OCI-LY3 (cell line): ENCODE measurements around the gene ZFX.

Experiments used
- H2AFZ ChIP-seq: fragments of 200-600, 300-600 bp; shearing (Covaris generic); 2 replicates; pipeline ENCODE4 v1.6.0; 2014; ENCODE audit warnings: antibody characterized with exemption, low read depth, low read length
- H3K27ac ChIP-seq: fragments of 200-600, 300-600 bp; sonication (generic); 2 replicates; pipeline ENCODE4 v1.5.1; 2014; ENCODE audit warnings: mild to moderate bottlenecking, low read length, moderate library complexity, mixed read lengths
- H3K27me3 ChIP-seq: fragments of 200-600, 300-600 bp; sonication (generic); 2 replicates; pipeline ENCODE4 v1.6.1; 2014; ENCODE audit warnings: low read depth, low read length, mixed read lengths
- H3K36me3 ChIP-seq: fragments of 200-600, 300-600 bp; sonication (generic); replicated peaks from 2 replicates; pipeline ENCODE3; 2014; ENCODE audit warnings: low read depth, low read length, mixed read lengths
- H3K4me1 ChIP-seq: fragments of 300-600, 200-600 bp; sonication (generic); 2 replicates; pipeline ENCODE4 v1.6.1; 2014; ENCODE audit warnings: low read length, mixed read lengths
- H3K4me2 ChIP-seq: fragments of 200-600, 300-600 bp; sonication (generic); 2 replicates; pipeline ENCODE4 v1.6.1; 2014; ENCODE audit warnings: low read length, mixed read lengths
- H3K4me3 ChIP-seq: fragments of 300-600, 200-600 bp; sonication (generic); 2 replicates; pipeline ENCODE4 v1.5.1; 2014; ENCODE audit warnings: antibody characterized with exemption, mild to moderate bottlenecking, low read length, moderate library complexity
- H3K79me2 ChIP-seq: fragments of 300-600, 200-600 bp; shearing (Covaris generic); 2 replicates; pipeline ENCODE4 v1.6.1; 2014; ENCODE audit warnings: mild to moderate bottlenecking, low read length, mixed read lengths
- H3K9ac ChIP-seq: fragments of 300-600, 200-600 bp; shearing (Covaris generic); 2 replicates; pipeline ENCODE4 v1.6.0; 2014; ENCODE audit warnings: mild to moderate bottlenecking, low read length, moderate library complexity
- H3K9me3 ChIP-seq: fragments of 200-600, 300-600 bp; shearing (Covaris generic); 2 replicates; pipeline ENCODE4 v1.6.1; 2014; ENCODE audit warnings: low read length, mixed read lengths; ENCODE audit not compliant: insufficient read depth
- H4K20me1 ChIP-seq: fragments of 200-600, 300-600 bp; sonication (generic); 2 replicates; pipeline ENCODE4 v1.6.1; 2016; ENCODE audit warnings: low read length, mixed read lengths; ENCODE audit not compliant: insufficient read depth
- CTCF ChIP-seq: fragments of 200-600, 300-600 bp; sonication (generic); IDR thresholded peaks from 2 replicates; pipeline ENCODE4 v1.5.1; 2014; ENCODE audit warnings: antibody characterized with exemption, low read length, low read depth
- EZH2phosphoT487 ChIP-seq: fragments of 200-600 bp; shearing (Covaris generic); IDR thresholded peaks from 2 replicates; pipeline ENCODE4 v1.6.1; 2018; ENCODE audit warnings: antibody characterized with exemption, mixed run types, low read depth

Gene ZFX

DNA sequence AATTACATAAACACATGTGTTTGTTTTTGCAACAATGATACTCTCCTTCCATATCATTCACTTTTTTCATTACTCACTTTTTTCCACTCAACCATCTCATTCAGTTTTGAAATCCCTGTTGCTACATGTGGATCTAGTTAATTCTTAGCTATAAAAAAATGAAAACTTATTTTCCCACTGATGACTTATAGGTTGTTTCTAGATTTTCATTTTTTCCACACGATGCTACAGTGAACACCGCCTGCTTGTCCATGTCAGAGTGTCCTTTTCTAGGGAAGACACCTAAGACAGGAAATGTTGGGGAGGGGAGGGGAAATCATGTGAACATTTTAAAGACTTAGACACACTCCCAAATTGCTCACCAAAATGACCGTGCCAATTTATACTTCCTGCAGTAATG lies 94.2 kb downstream of the ZFX start:
- Histone ChIP-seq H3K9me3 (no peaks in the 10 kb centered on the region), H2AFZ (no peak overlapping the region), H3K79me2 (no peaks in the 10 kb centered on the region), H3K27me3 (no peaks in the 10 kb centered on the region), H3K9ac (no peak overlapping the region), H4K20me1 (no peaks in the 10 kb centered on the region), H3K4me3 (no peak overlapping the region), H3K4me2 (peak overlapping the region; percentile 82; the same call in 1 of the 2 replicates), H3K27ac (no peak overlapping the region), H3K4me1 (peaks cover 16% of the 10 kb centered on the region), H3K36me3 (no peaks in the 10 kb centered on the region)
- TF ChIP-seq EZH2phosphoT487: no peak
- no peak for TF ChIP-seq CTCF

DNA sequence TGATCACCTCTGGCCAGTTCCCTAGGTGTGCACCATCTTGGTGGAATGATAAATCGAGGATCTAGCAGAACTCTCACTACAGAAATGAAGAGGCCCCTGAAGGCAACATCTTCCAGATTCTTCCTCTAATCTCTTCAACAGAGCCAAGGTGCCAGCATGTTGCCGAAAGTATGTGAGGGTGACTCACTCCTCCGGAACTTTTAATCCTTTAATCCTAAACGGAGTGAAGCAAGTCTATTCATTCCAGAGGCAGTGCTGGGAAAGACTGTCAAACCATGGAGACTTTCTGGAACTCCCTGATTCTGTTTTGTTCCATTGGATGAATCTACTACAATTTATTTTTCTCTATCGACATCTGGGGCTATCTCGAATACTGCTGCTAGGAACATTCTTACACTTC lies 95.7 kb downstream of the ZFX start:
- H3K79me2 ChIP-seq: no peaks in the 10 kb centered on the region
- H3K36me3 ChIP-seq: no peaks in the 10 kb centered on the region
- no peak overlapping the region for H3K4me3 ChIP-seq
- no peaks in the 10 kb centered on the region for H4K20me1 ChIP-seq
- TF ChIP-seq EZH2phosphoT487 (no peak), CTCF (no peak)
- H3K27ac ChIP-seq: no peak overlapping the region
- no peaks in the 10 kb centered on the region for H3K9me3 ChIP-seq
- no peak overlapping the region for H2AFZ ChIP-seq
- H3K4me1 ChIP-seq: peaks cover 16% of the 10 kb centered on the region
- H3K27me3 ChIP-seq: no peaks in the 10 kb centered on the region
- no peak overlapping the region for H3K9ac ChIP-seq
- no peak overlapping the region for H3K4me2 ChIP-seq

DNA sequence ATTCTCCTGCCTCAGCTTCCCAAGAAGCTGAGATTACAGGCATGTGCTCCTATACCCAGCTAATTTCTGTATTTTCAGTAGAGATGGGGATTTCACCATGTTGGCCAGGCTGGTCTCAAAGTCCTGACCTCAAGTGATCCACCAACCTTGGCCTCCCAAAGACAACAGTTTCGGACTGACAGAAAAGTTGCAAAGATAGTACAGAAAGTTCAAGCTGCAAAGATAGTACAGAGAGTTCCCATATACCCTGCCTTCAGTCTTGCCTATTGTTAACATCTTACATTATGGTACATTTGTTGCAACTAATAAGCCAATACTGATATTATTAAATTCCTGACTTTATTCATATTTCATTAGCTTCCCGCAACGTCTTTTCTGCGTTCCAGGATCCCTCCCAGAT lies 98.5 kb downstream of the ZFX start:
- H2AFZ ChIP-seq: no peak overlapping the region
- no peaks in the 10 kb centered on the region for H3K9me3 ChIP-seq
- no peak for TF ChIP-seq EZH2phosphoT487
- no peak for TF ChIP-seq CTCF
- H3K27ac ChIP-seq: no peak overlapping the region
- no peak overlapping the region for H3K4me3 ChIP-seq
- no peak overlapping the region for H3K4me2 ChIP-seq
- H3K4me1 ChIP-seq: peaks cover 6% of the 10 kb centered on the region
- H4K20me1 ChIP-seq: no peaks in the 10 kb centered on the region
- H3K27me3 ChIP-seq: no peaks in the 10 kb centered on the region
- no peaks in the 10 kb centered on the region for H3K79me2 ChIP-seq
- H3K36me3 ChIP-seq: no peaks in the 10 kb centered on the region
- no peak overlapping the region for H3K9ac ChIP-seq

- H3K79me2 ChIP-seq: no peaks in the 10 kb centered on the region
- H3K36me3 ChIP-seq: no peaks in the 10 kb centered on the region
- no peak overlapping the region for H3K4me3 ChIP-seq
- no peaks in the 10 kb centered on the region for H3K4me1 ChIP-seq
- no peak overlapping the region for H2AFZ ChIP-seq
- no peak for TF ChIP-seq CTCF
- TF ChIP-seq EZH2phosphoT487: no peak
- H3K4me2 ChIP-seq: no peak overlapping the region
- no peaks in the 10 kb centered on the region for H4K20me1 ChIP-seq
- H3K9ac ChIP-seq: no peak overlapping the region
- no peaks in the 10 kb centered on the region for H3K9me3 ChIP-seq
- no peak overlapping the region for H3K27ac ChIP-seq
- H3K27me3 ChIP-seq: no peaks in the 10 kb centered on the region
Observed at GRCh38 chrX:24253030-24253429, 103.5 kb downstream of the ZFX start.
